GM12878 (cell line): ENCODE measurements around the gene PMPCA. TPM values are rescaled to one million over a fixed set of nuclear protein-coding genes. Genes with fewer than 3 reads are reported as not detected.

Experiments
- ATAC-seq: fragments of 200-7000 bp; cut with Tn5 transposase; 3 replicates; pipeline ENCODE4 v1.9.1; 2020; ENCODE audit warnings: mild to moderate bottlenecking, moderate library complexity
- BruUV-seq: library from RNA; stranded (reverse); fragments of 400-500 nt; replicated peaks from 2 replicates; lab custom pipeline; 2021; lab: Mats Ljungman, UMichigan
- CTCF ChIA-PET: fragments of 300-600 bp; sonication (Branson Sonifier 250); formaldehyde crosslinking; extraction: SDS; loops from one replicate; lab custom pipeline; 2021; ENCODE audit warnings: inconsistent platforms; lab: Yijun Ruan, JAX
- POLR2A ChIA-PET: fragments of 350-600 bp; formaldehyde crosslinking; extraction: SDS; loops from one replicate; lab custom pipeline; 2021; ENCODE audit warnings: inconsistent platforms; lab: Charles Lee
- RAD21 ChIA-PET: fragments of 300-600 bp; sonication (Branson Sonifier 250); formaldehyde crosslinking; loops from one replicate; lab custom pipeline; 2023; ENCODE audit warnings: antibody characterized with exemption; ENCODE audit not compliant: unreplicated experiment; lab: Charles Lee
- SMC1A ChIA-PET: fragments of 300-600 bp; sonication (Branson Sonifier 250); formaldehyde crosslinking; loops from one replicate; lab custom pipeline; 2023; ENCODE audit not compliant: unreplicated experiment, uncharacterized antibody; lab: Charles Lee
- DNase-seq: peaks from one replicate; pipeline ENCODE4 v3.0.0-alpha.2; 2011; ENCODE audit warnings: low read depth, low spot score
- FAIRE-seq: peaks from 3 replicates; lab custom pipeline; 2011; peaks lifted over from hg19 to GRCh38; lab: Jason Lieb, UNC
- H2AFZ ChIP-seq: 2 replicates; pipeline ENCODE4 v1.6.0; 2011; ENCODE audit warnings: low read depth, low read length, control low read depth; ENCODE audit not compliant: control insufficient read depth
- H3K27ac ChIP-seq: 2 replicates; pipeline ENCODE4 v1.5.1; 2011; ENCODE audit warnings: control low read depth; ENCODE audit not compliant: control insufficient read depth, insufficient read depth
- H3K27me3 ChIP-seq, 2 experiments: replicated peaks in 1 of 2; 2 replicates each; pipeline versions ENCODE4 v1.6.0 to v1.6.1; 2011; ENCODE audit warnings: low read length in 1 of 2; ENCODE audit not compliant: control insufficient read depth in 2 of 2, insufficient read depth in 2 of 2
- H3K36me3 ChIP-seq, 2 experiments: 2 replicates each; pipeline ENCODE4 v1.5.1; 2011; ENCODE audit warnings: low read length in 1 of 2; ENCODE audit not compliant: control insufficient read depth in 2 of 2, insufficient read depth in 2 of 2
- H3K4me1 ChIP-seq: 2 replicates; pipeline ENCODE4 v1.6.1; 2011; ENCODE audit warnings: mild to moderate bottlenecking, low read length, moderate library complexity, mixed read lengths; ENCODE audit not compliant: control insufficient read depth, insufficient read depth
- H3K4me2 ChIP-seq: 2 replicates; pipeline ENCODE4 v1.6.0; 2011; ENCODE audit warnings: control low read depth; ENCODE audit not compliant: control insufficient read depth, insufficient read depth
- H3K4me3 ChIP-seq: fragments of 200-600 bp; sonication (generic); 2 replicates; pipeline ENCODE4 v1.5.1; 2016
- H3K79me2 ChIP-seq: 2 replicates; pipeline ENCODE4 v1.6.0; 2011; ENCODE audit warnings: low read length; ENCODE audit not compliant: control insufficient read depth, insufficient read depth
- H3K9ac ChIP-seq: 2 replicates; pipeline ENCODE4 v1.8.0; 2011; ENCODE audit warnings: low read length, control low read depth, mixed read lengths; ENCODE audit not compliant: control insufficient read depth, insufficient read depth
- H3K9me3 ChIP-seq: replicated peaks from 3 replicates; pipeline ENCODE4 v1.5.1; 2011; ENCODE audit warnings: mild to moderate bottlenecking, low read length; ENCODE audit not compliant: control insufficient read depth, insufficient read depth
- H4K20me1 ChIP-seq: 2 replicates; pipeline ENCODE4 v1.6.0; 2011; ENCODE audit not compliant: control insufficient read depth, insufficient read depth
- FOXM1 ChIP-seq: IDR thresholded peaks from 2 replicates; pipeline ENCODE4 v1.6.1; 2012; ENCODE audit warnings: low read depth, mild to moderate bottlenecking, inconsistent platforms, low read length, moderate library complexity
- MEF2A ChIP-seq: IDR thresholded peaks from 2 replicates; pipeline ENCODE4 v1.6.1; 2011; ENCODE audit warnings: low read depth, mild to moderate bottlenecking, low read length, moderate library complexity; ENCODE audit not compliant: insufficient read depth
- MTA3 ChIP-seq: IDR thresholded peaks from 2 replicates; pipeline ENCODE4 v1.6.1; 2012; ENCODE audit warnings: low read length, inconsistent platforms, borderline replicate concordance
- SMAD5 ChIP-seq: IDR thresholded peaks from 2 replicates; pipeline ENCODE4 v1.6.1; 2016; ENCODE audit warnings: antibody characterized with exemption, low read depth
- SP1 ChIP-seq: IDR thresholded peaks from one replicate; pipeline ENCODE4 v1.6.1; 2011; ENCODE audit warnings: low read depth, low read length
- ZBTB40 ChIP-seq: fragments of 450-650 bp; IDR thresholded peaks from 2 replicates; pipeline ENCODE4 v1.6.1; 2016; ENCODE audit warnings: mild to moderate bottlenecking, moderate library complexity, borderline replicate concordance
- ZNF207 ChIP-seq: fragments of 450-650 bp; IDR thresholded peaks from 2 replicates; pipeline ENCODE4 v1.6.1; 2014; ENCODE audit warnings: antibody characterized with exemption, mild to moderate bottlenecking, borderline replicate concordance
- WGBS: methylation state at CpG from one replicate; pipeline ENCODE4 v1.1.6; 2016; ENCODE audit warnings: low lambda C conversion rate; ENCODE audit not compliant: insufficient replicate concordance, insufficient coverage; ENCODE audit errors: missing lambda C conversion rate; 5-methylcytosine and 5-hydroxymethylcytosine counted together
- in situ Hi-C: fragments of 300-500 bp; cut with MboI; formaldehyde crosslinking; loops from 9 replicates; pipeline ENCODE4 v1.14.3; 2018; ENCODE audit warnings: mixed read lengths
- intact Hi-C: fragments of 100-400 bp; cut with micrococcal nuclease; formaldehyde crosslinking; loops from one replicate; pipeline ENCODE4 v1.14.2; 2022; ENCODE audit not compliant: unreplicated experiment
- polyA plus RNA-seq, 11 experiments: library from polyadenylated mRNA; depleted of rRNA in 4 of 11; unstranded in 6 of 11; stranded (reverse) in 5 of 11; fragments of >200 nt; fragmentation: Nextera tagmentation in 4 of 11; fragmentation: Illumina TruSeq in 1 of 11; extraction: Ambion mirVana in 4 of 11; extraction: Trizol in 1 of 11; gene quantifications; 1 replicate in 1 of 11; 2 replicates in 10 of 11; pipeline versions ENCODE4 v1.2.1 to v1.2.3, GENCODE V29; 2011 to 2016; ENCODE audit warnings: inconsistent platforms in 2 of 11, missing spikeins in 2 of 11, low read depth in 1 of 11
- total RNA-seq, 4 experiments: library from RNA; depleted of rRNA in 3 of 4; stranded (reverse); fragments of >200 nt in 3 of 4; fragmentation: Illumina TruSeq in 1 of 4; extraction: Trizol in 1 of 4; gene quantifications; 2 replicates each; pipeline versions ENCODE4 v1.2.1 to v1.2.3, GENCODE V29; 2013 to 2021
- TF ChIP-seq, protein P1 (sequence below): fragments of 450-650 bp; IDR thresholded peaks from 2 replicates; pipeline ENCODE4 v1.6.1; 2016; ENCODE audit warnings: mild to moderate bottlenecking

Gene PMPCA
- total and polyA plus RNA-seq, 10 of the 15 experiments (the other 5 are each of a cell fraction or from before 2014, with no cell fraction given) = 8.1 to 137 (median 75.7) TPM

DNA sequence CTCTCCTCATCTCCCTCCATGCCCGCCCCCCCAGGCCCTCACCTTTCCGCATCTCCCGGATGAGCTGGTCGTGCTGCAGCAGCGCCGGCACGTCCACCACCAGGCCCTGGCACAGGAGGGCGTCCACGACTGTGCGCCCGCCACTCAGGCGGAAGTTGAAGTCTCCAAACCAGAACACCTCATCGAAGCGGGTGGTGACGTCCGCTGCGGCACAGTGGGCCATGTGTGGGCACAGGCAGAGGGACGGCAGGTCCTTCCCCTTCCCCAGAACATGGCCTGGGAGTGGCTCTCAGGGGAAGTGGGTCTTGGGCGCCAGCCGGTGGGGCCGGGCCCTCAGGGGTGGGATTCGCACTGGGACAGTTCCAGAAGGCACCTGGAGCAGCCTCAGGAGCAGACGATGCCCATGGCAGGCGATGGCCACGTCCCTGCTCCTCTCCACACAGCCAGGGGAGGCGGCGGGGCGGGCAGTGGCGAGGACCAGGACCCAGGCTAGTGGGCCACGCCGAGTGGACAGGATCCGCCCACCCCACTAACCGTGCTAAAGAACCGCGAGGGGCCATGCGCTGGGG is 21.4 kb downstream of the PMPCA start (continued):
- no peak for TF ChIP-seq FOXM1

DNA sequence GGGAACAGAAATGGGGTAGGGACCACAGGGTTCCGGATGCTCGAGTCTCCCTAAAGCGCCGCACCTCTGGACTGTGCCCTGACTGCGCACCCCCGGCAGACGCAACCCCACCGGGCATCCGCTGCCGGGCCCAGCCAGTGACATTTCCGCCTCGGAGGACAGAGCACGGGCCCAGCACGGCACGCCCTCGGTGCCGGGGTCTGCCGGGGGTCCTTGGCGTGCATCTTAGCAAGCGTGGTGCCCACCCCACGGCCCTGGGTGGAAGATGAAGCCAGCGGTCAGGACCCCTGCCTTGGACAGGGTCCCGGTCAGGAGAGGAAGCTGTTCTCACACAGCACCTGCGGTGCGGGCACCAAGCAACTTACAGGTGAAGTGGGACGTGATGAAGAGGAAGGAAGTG is 22.1 kb downstream of the PMPCA start:
- no peak for DNase-seq
- in situ Hi-C loops = no loop called here
- no peak overlapping the region for H3K9ac ChIP-seq
- 94% methylated on average over 26 of the region's 26 CpGs for WGBS
- H3K79me2 ChIP-seq = peaks cover 20% of the 10 kb centered on the region
- no peak for ATAC-seq
- H3K9me3 ChIP-seq = no peaks in the 10 kb centered on the region
- no peak overlapping the region for H2AFZ ChIP-seq
- H4K20me1 ChIP-seq = no peaks in the 10 kb centered on the region
- no peak overlapping the region for H3K27ac ChIP-seq
- no peaks in the 10 kb centered on the region for H3K27me3 ChIP-seq
- ChIA-PET CTCF (no interaction called here), POLR2A (no interaction called here), RAD21 (no interaction called here), SMC1A (no interaction called here)
- H3K4me1 ChIP-seq = peaks cover 3% of the 10 kb centered on the region; the same call in 1 of the 2 replicates
- H3K36me3 ChIP-seq = peaks cover 0 to 13% of the 10 kb centered on the region in 2 experiments; a peak in 3 of 4 replicates
- no TSS peak for BruUV-seq
- TF ChIP-seq SP1 (no peak), MTA3 (no peak), SMAD5 (no peak), ZNF207 (no peak)
- no peak overlapping the region for H3K4me3 ChIP-seq
- intact Hi-C loops = no loop called here
- no peak overlapping the region for H3K4me2 ChIP-seq
- FAIRE-seq = no peak

DNA sequence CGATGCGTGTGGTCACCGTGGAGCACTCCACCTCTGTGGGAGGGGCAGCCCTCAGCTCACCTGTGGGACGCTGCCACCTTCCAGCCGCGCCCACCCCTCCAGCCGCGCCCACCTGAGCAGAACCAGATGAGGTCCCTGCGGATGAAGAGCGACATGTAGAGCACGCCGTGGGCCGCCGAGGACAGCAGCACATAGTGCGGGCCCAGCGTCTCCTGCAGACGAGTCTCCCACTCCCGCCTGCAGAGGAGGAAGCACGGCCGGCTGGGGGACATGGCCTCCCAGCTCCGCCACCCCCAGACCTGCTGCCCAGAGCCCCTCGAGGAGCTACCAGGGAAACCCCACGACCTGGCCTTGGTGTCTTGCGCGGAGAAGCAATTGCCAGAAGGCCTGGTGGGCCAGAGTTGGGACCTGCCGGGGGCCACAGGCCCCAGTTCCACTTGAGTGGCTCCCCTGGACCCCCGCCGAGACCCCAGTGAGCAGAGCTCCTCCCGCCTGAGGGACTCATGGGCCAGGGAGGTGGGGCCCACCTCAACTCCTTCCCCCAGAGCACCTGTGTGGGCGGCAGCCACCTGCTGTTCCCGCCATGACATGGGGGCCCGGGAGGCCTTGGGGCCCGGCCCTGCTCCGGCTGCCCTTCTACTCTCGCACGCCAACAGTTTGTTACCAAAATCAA is 22.7 kb downstream of the PMPCA start:
- DNase-seq (no peak), FAIRE-seq (no peak), ATAC-seq (no peak)
- H3K4me1 ChIP-seq = peaks cover 6% of the 10 kb centered on the region; the same call in 1 of the 2 replicates
- no peaks in the 10 kb centered on the region for H3K9me3 ChIP-seq
- no peaks in the 10 kb centered on the region for H3K27me3 ChIP-seq
- BruUV-seq = no TSS peak
- H3K36me3 ChIP-seq = peaks cover 0 to 13% of the 10 kb centered on the region in 2 experiments; a peak in 3 of 4 replicates
- ChIA-PET RAD21 (no interaction called here), CTCF (no interaction called here), SMC1A (no interaction called here), POLR2A (interaction anchor here (0.6 kb wide), 1 partner anchor 218 kb away, joined by 5 read pairs; no protein-coding TSS in a partner anchor)
- in situ Hi-C loops = no loop called here
- no peak overlapping the region for H3K4me2 ChIP-seq
- H2AFZ ChIP-seq = no peak overlapping the region
- intact Hi-C loops = no loop called here
- WGBS = 95% methylated on average over 23 of the region's 36 CpGs
- H3K27ac ChIP-seq = no peak overlapping the region
- no peaks in the 10 kb centered on the region for H4K20me1 ChIP-seq
- H3K9ac ChIP-seq = no peak overlapping the region
- H3K79me2 ChIP-seq = peaks cover 26% of the 10 kb centered on the region
- H3K4me3 ChIP-seq = no peak overlapping the region
- TF ChIP-seq MEF2A (no peak), ZBTB40 (no peak)
- TF ChIP-seq, protein P1, sequence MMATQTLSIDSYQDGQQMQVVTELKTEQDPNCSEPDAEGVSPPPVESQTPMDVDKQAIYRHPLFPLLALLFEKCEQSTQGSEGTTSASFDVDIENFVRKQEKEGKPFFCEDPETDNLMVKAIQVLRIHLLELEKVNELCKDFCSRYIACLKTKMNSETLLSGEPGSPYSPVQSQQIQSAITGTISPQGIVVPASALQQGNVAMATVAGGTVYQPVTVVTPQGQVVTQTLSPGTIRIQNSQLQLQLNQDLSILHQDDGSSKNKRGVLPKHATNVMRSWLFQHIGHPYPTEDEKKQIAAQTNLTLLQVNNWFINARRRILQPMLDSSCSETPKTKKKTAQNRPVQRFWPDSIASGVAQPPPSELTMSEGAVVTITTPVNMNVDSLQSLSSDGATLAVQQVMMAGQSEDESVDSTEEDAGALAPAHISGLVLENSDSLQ = no peak
